Adrenal gland (tissue), 12 donors: ENCODE results near the gene ARHGAP10. TPM values are rescaled to one million over a fixed set of nuclear protein-coding genes. Genes with fewer than 3 reads are reported as not detected.

Source experiments
- DNase-seq, 7 donors: peaks; one replicate each; pipeline ENCODE4 v3.0.0-alpha.2; 2019 to 2020
- H3K27ac ChIP-seq, 5 donors: fragments of 200-600 bp; sonication (generic) in 4 of 5; 1 replicate in 3 of 5; 2 replicates in 2 of 5; pipeline versions ENCODE4 v1.5.1 to v1.8.0; 2016 to 2020; ENCODE audit warnings: mild to moderate bottlenecking in 1 of 5
- H3K27me3 ChIP-seq: fragments of 200-600 bp; 2 replicates; pipeline ENCODE4 v1.8.0; 2021
- H3K36me3 ChIP-seq, 2 donors: fragments of 200-600 bp; replicated peaks in 1 of 2; 1 replicate in 1 of 2; 2 replicates in 1 of 2; pipeline versions ENCODE4 v1.5.1 to v1.8.0; 2018 to 2022
- H3K4me1 ChIP-seq, 2 donors: fragments of 200-600 bp; replicated peaks in 1 of 2; 1 replicate in 1 of 2; 2 replicates in 1 of 2; pipeline versions ENCODE4 v1.5.1 to v1.8.0; 2018 to 2021
- H3K4me3 ChIP-seq, 4 donors: fragments of 200-600 bp; sonication (generic) in 3 of 4; one replicate each; pipeline ENCODE4 v1.5.1; 2016 to 2018
- H3K9me3 ChIP-seq, 3 donors: fragments of 200-600 bp; sonication (generic) in 1 of 3; replicated peaks in 1 of 3; 1 replicate in 2 of 3; 2 replicates in 1 of 3; pipeline versions ENCODE4 v1.5.1 to v1.8.0; 2016 to 2021
- POLR2A ChIP-seq, 2 donors: fragments of 450-650 bp; IDR thresholded peaks; one replicate each; pipeline ENCODE4 v1.6.1; 2017; ENCODE audit warnings: antibody characterized with exemption in 2 of 2, mild to moderate bottlenecking in 2 of 2, moderate library complexity in 1 of 2
- WGBS, 4 donors: extraction: QIAGEN DNeasy Blood & Tissue Kit in 2 of 4; methylation state at CpG; one replicate each; pipeline versions ENCODE4 v1.1.5 to v1.1.7; 2013 to 2017; 5-methylcytosine and 5-hydroxymethylcytosine counted together
- intact Hi-C, 2 donors: fragments of 100-400 bp; cut with DNase I; formaldehyde crosslinking; loops; one replicate each; pipeline versions ENCODE4 v1.14.1 to v1.15.0; 2022 to 2023
- polyA plus RNA-seq, 3 donors: library from polyadenylated mRNA; stranded (reverse); fragments of 200-250 nt in 2 of 3; fragments of 350-450 nt in 1 of 3; fragmentation: Illumina TruSeq in 1 of 3; extraction: RNeasy Lipid Tissue Mini Kit (QIAGEN cat#74804) in 1 of 3; gene quantifications; one replicate each; pipeline ENCODE4 v1.2.3, GENCODE V29; 2013 to 2014
- total RNA-seq, 9 donors: library from RNA; depleted of rRNA in 4 of 9; stranded (reverse); fragments of >200 nt in 4 of 9; fragments of 120-200 nt in 1 of 9; fragmentation: NEBNext Ultra II Directional in 1 of 9; extraction: Animal tissue kit (Norgen Biotek cat#: 25700) in 1 of 9; gene quantifications; one replicate each; pipeline versions ENCODE4 v1.1.0 to v1.2.4, GENCODE V29; 2013 to 2023
- TF ChIP-seq, protein P1 (sequence below), 6 experiments: fragments of 450-650 bp in 4 of 6; fragments of 200-600 bp in 2 of 6; sonication (generic) in 1 of 6; IDR thresholded peaks; 1 replicate in 5 of 6; 2 replicates in 1 of 6; pipeline versions ENCODE4 v1.5.1 to v1.8.0; 2016 to 2021; ENCODE audit warnings: antibody characterized with exemption in 6 of 6, mild to moderate bottlenecking in 2 of 6, moderate library complexity in 1 of 6
- donor health status: healthy with polysubstance abuse.
- donor health status: Bipolar disorder and iron deficiency.
- donor health status: DM: yes; HTN: yes; CAD: no.
- donor health status: DM: no; HTN: no; CAD: no.
- donor health status: DM: no; HTN: no; CAD: no.
- donor health status: DM: yes; HTN: yes; CAD: no.

Gene ARHGAP10
- total and polyA plus RNA-seq, 12 donors: 7.0 to 40.8 (median 22.1) TPM

GRCh38 chr4:147813973-147814372 lies 82.1 kb downstream of the ARHGAP10 start:
- whole genome bisulfite sequencing, 4 donors: 75 to 81% (median 78%) methylated on average over 6 of the region's 6 CpGs
- Histone ChIP-seq H3K4me1 (peaks cover 12 to 53% of the 10 kb centered on the region in 2 donors), H3K27me3 (no peaks in the 10 kb centered on the region), H3K36me3 (no peaks in the 10 kb centered on the region), H3K4me3 (no peak overlapping the region), H3K9me3 (no peaks in the 10 kb centered on the region), H3K27ac (no peak overlapping the region)
- no peak for DNase-seq
- TF ChIP-seq POLR2A (IDR thresholded peaks at IDR 0.05): no peak
- TF ChIP-seq, protein P1, sequence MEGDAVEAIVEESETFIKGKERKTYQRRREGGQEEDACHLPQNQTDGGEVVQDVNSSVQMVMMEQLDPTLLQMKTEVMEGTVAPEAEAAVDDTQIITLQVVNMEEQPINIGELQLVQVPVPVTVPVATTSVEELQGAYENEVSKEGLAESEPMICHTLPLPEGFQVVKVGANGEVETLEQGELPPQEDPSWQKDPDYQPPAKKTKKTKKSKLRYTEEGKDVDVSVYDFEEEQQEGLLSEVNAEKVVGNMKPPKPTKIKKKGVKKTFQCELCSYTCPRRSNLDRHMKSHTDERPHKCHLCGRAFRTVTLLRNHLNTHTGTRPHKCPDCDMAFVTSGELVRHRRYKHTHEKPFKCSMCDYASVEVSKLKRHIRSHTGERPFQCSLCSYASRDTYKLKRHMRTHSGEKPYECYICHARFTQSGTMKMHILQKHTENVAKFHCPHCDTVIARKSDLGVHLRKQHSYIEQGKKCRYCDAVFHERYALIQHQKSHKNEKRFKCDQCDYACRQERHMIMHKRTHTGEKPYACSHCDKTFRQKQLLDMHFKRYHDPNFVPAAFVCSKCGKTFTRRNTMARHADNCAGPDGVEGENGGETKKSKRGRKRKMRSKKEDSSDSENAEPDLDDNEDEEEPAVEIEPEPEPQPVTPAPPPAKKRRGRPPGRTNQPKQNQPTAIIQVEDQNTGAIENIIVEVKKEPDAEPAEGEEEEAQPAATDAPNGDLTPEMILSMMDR (IDR thresholded peaks at IDR 0.05): no peak
- intact Hi-C loops: no loop called here

GRCh38 chr4:147814376-147814775 lies 82.5 kb downstream of the ARHGAP10 start:
- intact Hi-C loops: no loop called here
- Histone ChIP-seq H3K4me1 (peaks cover 9 to 49% of the 10 kb centered on the region in 2 donors), H3K27me3 (no peaks in the 10 kb centered on the region), H3K36me3 (no peaks in the 10 kb centered on the region), H3K9me3 (no peaks in the 10 kb centered on the region), H3K27ac (no peak overlapping the region), H3K4me3 (no peak overlapping the region)
- 92 to 94% (median 93%) methylated on average over 3 of the region's 3 CpGs for WGBS, 4 donors
- no peak for TF ChIP-seq POLR2A (IDR thresholded peaks at IDR 0.05)
- TF ChIP-seq, protein P1 (IDR thresholded peaks at IDR 0.05): no peak
- DNase-seq: no peak

- H3K4me3 ChIP-seq: no peak overlapping the region
- no peak for DNase-seq
- no peaks in the 10 kb centered on the region for H3K9me3 ChIP-seq
- H3K27ac ChIP-seq: peak overlapping the region in 1 of 5 donors; percentile 41
- intact Hi-C loops: no loop called here
- peaks cover 10 to 46% of the 10 kb centered on the region in 2 donors for H3K4me1 ChIP-seq
- H3K27me3 ChIP-seq: no peaks in the 10 kb centered on the region
- TF ChIP-seq, protein P1 (IDR thresholded peaks at IDR 0.05): no peak
- no peak for TF ChIP-seq POLR2A (IDR thresholded peaks at IDR 0.05)
- H3K36me3 ChIP-seq: no peaks in the 10 kb centered on the region
- 65 to 86% (median 74%) methylated on average over 5 of the region's 5 CpGs for WGBS, 4 donors
Observed at GRCh38 chr4:147815741-147816140, 83.9 kb downstream of the ARHGAP10 start.

DNA sequence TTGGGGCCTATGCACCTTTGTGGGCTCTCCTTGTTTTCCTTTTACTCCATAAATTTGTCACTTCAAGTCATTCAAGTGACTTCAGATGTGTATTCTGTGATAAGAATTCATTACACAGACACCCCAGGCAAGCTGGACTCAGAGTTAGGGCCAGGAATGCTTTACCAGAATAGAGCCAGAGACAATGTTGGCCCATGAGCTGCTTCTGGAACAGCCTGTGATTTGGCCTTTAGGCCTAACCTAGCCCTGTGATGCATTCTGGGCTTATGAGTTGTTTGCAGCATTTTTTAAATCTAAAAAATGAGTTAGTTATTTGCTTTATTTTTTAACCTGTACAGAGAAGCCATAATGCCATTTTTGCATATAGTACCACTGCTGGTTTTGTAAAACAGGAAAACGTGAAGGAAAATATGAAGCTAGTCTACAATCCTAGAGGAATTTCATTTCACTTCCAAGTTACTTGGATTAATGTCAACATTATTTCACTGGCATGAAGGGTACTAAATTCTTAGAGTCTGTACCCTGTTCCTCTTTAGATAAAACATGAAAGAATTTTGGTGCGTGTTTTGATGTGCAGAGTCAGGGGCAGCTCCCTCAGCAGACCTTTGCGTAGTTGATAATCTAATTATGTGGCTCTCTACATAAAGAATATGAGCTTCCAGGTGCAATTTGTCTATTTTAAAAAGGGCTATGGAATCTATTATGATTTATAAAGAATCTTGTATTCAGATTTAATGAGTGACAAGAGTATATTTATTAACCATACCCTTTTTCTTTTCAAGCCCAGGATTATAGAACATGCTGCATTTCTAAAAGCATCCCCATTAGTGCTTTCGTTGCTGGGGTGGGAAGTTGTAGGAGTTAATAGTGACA lies 84.7 kb downstream of the ARHGAP10 start:
- H3K4me3 ChIP-seq: no peak overlapping the region
- 76 to 84% (median 80%) methylated on average over 4 of the region's 4 CpGs for WGBS, 4 donors
- H3K36me3 ChIP-seq: no peaks in the 10 kb centered on the region
- no peaks in the 10 kb centered on the region for H3K9me3 ChIP-seq
- TF ChIP-seq POLR2A (IDR thresholded peaks at IDR 0.05): no peak
- TF ChIP-seq, protein P1 (IDR thresholded peaks at IDR 0.05): no peak
- intact Hi-C loops: no loop called here
- no peak for DNase-seq
- H3K27me3 ChIP-seq: no peaks in the 10 kb centered on the region
- H3K4me1 ChIP-seq: peaks cover 19 to 55% of the 10 kb centered on the region in 2 donors
- H3K27ac ChIP-seq: peak overlapping the region in 1 of 5 donors; percentile 13
